ENCODE measurements around the gene LRRC46. TPM values are rescaled to one million over a fixed set of nuclear protein-coding genes. Genes with fewer than 3 reads are reported as not detected.

LRRC46 gene
- total and polyA plus RNA-seq, 2 donors (not counting 1 experiment from before 2014, with no cell fraction given) = 0.69 to 2.4 TPM

DNA sequence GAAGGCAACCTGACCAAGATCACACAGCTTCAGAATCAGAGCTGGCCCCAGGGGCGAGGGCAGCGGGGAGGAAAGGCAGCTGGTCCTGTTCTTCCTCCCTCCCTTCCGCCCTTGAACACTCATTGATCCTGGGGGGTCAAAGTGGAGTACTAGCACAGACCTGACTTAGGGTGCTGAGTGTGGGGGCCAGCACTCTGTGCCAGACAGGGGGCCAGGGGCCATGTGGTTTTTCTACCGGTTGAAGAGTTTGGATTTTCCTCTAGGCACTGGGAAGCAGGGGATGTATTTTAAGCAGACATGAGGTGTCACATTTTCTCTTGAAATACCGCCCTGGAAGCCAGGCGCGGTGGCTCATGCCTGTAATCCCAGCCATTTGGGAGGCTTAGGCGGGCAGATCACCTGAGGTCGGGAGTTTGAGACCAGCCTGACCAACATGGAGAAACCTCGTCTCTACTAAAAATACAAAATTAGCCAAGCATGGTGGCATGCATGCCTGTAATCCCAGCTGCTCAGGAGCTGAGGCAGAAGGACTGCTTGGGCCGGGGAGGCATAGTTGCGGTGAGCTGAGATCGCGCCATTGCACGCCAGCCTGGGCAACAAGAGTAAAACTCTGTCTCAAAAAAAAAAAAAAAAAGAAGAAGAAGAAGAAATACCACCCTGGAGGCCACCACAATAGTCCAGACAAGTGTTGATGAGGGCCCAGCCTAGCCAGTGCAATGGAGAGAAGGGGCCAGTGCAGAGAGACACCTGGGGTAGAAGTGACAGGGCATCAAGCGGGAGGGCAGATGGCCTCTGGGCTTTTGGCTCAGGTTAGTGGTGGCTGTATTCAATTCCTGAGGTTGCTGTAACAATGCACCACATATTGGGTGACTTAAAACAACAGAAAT, 25.2 kb upstream of the LRRC46 start:
- no peak for ATAC-seq (ENCODE audit: low read depth)
- H3K36me3 ChIP-seq (replicated peaks in 1 of 2; ENCODE audit: control extremely low read depth in 1 of 2, control insufficient read depth in 1 of 2, extremely low read depth in 1 of 2, insufficient read depth in 2 of 2, low read length in 1 of 2) = peaks cover 0 to 31% of the 10 kb centered on the region in 2 experiments
- no peak overlapping the region for H3K27ac ChIP-seq (ENCODE audit: low read length in 2 of 2)
- H3K9ac ChIP-seq (ENCODE audit: low read length) = no peak overlapping the region
- Mint-ChIP-seq H3K4me3 (no peak overlapping the region), H3K27ac (no peak overlapping the region), H3K4me1 (peaks cover 1% of the 10 kb centered on the region), H3K27me3 (no peaks in the 10 kb centered on the region), H3K9me3 (ENCODE audit: insufficient read depth) (no peaks in the 10 kb centered on the region)
- no peaks in the 10 kb centered on the region for H3K9me3 ChIP-seq (ENCODE audit: control extremely low read depth in 1 of 3, control insufficient read depth in 2 of 3, insufficient read depth in 1 of 3, low read length in 2 of 3)
- no peaks in the 10 kb centered on the region for H3K79me2 ChIP-seq (ENCODE audit: control insufficient read depth, insufficient read depth, low read length)
- no peak for DNase-seq
- ChIA-PET CTCF (no interaction called here), POLR2A (no interaction called here)
- peaks cover 0 to 4% (median 0%) of the 10 kb centered on the region in 4 experiments for H3K27me3 ChIP-seq (replicated peaks in 1 of 4; ENCODE audit: control extremely low read depth in 1 of 4, control insufficient read depth in 3 of 4, insufficient read depth in 4 of 4, low read length in 3 of 4)
- no peaks in the 10 kb centered on the region for H3K4me1 ChIP-seq (ENCODE audit: control insufficient read depth in 2 of 2, insufficient read depth in 2 of 2, low read length in 2 of 2)
- H2AFZ ChIP-seq (ENCODE audit: insufficient read depth, low read depth, low read length, poor library complexity, severe bottlenecking) = no peak overlapping the region
- H3K4me2 ChIP-seq (replicated peaks; ENCODE audit: low read depth, low read length, poor library complexity, severe bottlenecking) = no peak overlapping the region
- 82% methylated on average over 13 of the region's 16 CpGs for WGBS (ENCODE audit: insufficient coverage)
- no peak for TF ChIP-seq EZH2 (IDR thresholded peaks at IDR 0.05; ENCODE audit: borderline replicate concordance, insufficient read depth, low read depth, low read length, poor library complexity, severe bottlenecking)
- TF ChIP-seq, protein P1, sequence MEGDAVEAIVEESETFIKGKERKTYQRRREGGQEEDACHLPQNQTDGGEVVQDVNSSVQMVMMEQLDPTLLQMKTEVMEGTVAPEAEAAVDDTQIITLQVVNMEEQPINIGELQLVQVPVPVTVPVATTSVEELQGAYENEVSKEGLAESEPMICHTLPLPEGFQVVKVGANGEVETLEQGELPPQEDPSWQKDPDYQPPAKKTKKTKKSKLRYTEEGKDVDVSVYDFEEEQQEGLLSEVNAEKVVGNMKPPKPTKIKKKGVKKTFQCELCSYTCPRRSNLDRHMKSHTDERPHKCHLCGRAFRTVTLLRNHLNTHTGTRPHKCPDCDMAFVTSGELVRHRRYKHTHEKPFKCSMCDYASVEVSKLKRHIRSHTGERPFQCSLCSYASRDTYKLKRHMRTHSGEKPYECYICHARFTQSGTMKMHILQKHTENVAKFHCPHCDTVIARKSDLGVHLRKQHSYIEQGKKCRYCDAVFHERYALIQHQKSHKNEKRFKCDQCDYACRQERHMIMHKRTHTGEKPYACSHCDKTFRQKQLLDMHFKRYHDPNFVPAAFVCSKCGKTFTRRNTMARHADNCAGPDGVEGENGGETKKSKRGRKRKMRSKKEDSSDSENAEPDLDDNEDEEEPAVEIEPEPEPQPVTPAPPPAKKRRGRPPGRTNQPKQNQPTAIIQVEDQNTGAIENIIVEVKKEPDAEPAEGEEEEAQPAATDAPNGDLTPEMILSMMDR (IDR thresholded peaks at IDR 0.05) = no peak
- intact Hi-C loops (cut with micrococcal nuclease) = loop anchor here (10.0 kb wide), 1 partner anchor 111 kb away; the partner anchor contains the start of gene TBKBP1
- H4K20me1 ChIP-seq (ENCODE audit: control insufficient read depth, insufficient read depth, low read length, poor library complexity, severe bottlenecking) = no peaks in the 10 kb centered on the region
- H3K4me3 ChIP-seq (ENCODE audit: control extremely low read depth in 1 of 5, extremely low read depth in 1 of 5, insufficient read depth in 1 of 5, low read depth in 2 of 5, low read length in 4 of 5) = no peak overlapping the region

DNA sequence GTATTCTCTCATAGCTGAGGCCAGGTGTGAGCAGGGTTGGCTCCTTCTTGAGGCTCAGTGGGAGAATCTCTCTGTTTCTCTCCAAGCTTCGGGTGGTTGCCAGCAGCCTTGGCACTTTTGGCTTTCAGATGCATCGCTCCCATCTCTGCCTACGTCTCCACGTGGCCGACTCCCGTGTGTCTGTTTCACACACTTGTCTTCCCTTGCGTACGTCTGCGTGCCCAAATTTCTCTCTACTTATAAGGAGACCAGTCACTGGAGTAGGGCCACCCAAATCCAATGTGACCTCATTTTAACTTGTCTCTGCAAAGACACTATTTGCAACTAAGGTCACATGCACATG, 24.6 kb upstream of the LRRC46 start:
- DNase-seq = no peak
- POLR2A ChIA-PET = no interaction called here
- CTCF ChIA-PET = interaction anchor here (0.6 kb wide), 1 partner anchor 91 kb away, joined by 3 read pairs; no protein-coding TSS in a partner anchor

More for the DNA sequence above, 24.6 kb upstream of the LRRC46 start:
- Histone ChIP-seq H3K36me3 (replicated peaks in 1 of 2; ENCODE audit: control extremely low read depth in 1 of 2, control insufficient read depth in 1 of 2, extremely low read depth in 1 of 2, insufficient read depth in 2 of 2, low read length in 1 of 2) (peaks cover 0 to 36% of the 10 kb centered on the region in 2 experiments), H2AFZ (ENCODE audit: insufficient read depth, low read depth, low read length, poor library complexity, severe bottlenecking) (no peak overlapping the region), H3K9me3 (ENCODE audit: control extremely low read depth in 1 of 3, control insufficient read depth in 2 of 3, insufficient read depth in 1 of 3, low read length in 2 of 3) (no peaks in the 10 kb centered on the region), H3K9ac (ENCODE audit: low read length) (no peak overlapping the region), H3K4me2 (replicated peaks; ENCODE audit: low read depth, low read length, poor library complexity, severe bottlenecking) (no peak overlapping the region), H3K27me3 (replicated peaks in 1 of 4; ENCODE audit: control extremely low read depth in 1 of 4, control insufficient read depth in 3 of 4, insufficient read depth in 4 of 4, low read length in 3 of 4) (peaks cover 0 to 4% (median 0%) of the 10 kb centered on the region in 4 experiments), H3K79me2 (ENCODE audit: control insufficient read depth, insufficient read depth, low read length) (no peaks in the 10 kb centered on the region), H3K4me1 (ENCODE audit: control insufficient read depth in 2 of 2, insufficient read depth in 2 of 2, low read length in 2 of 2) (no peaks in the 10 kb centered on the region), H3K27ac (ENCODE audit: low read length in 2 of 2) (no peak overlapping the region), H3K4me3 (ENCODE audit: control extremely low read depth in 1 of 5, extremely low read depth in 1 of 5, insufficient read depth in 1 of 5, low read depth in 2 of 5, low read length in 4 of 5) (no peak overlapping the region), H4K20me1 (ENCODE audit: control insufficient read depth, insufficient read depth, low read length, poor library complexity, severe bottlenecking) (no peaks in the 10 kb centered on the region)
- no peaks in the 10 kb centered on the region for H3K27me3 Mint-ChIP-seq
- no peak overlapping the region for H3K4me3 Mint-ChIP-seq
- H3K27ac Mint-ChIP-seq = no peak overlapping the region
- H3K4me1 Mint-ChIP-seq = peaks cover 1% of the 10 kb centered on the region
- TF ChIP-seq, protein P1 (IDR thresholded peaks at IDR 0.05) = no peak
- TF ChIP-seq EZH2 (IDR thresholded peaks at IDR 0.05; ENCODE audit: borderline replicate concordance, insufficient read depth, low read depth, low read length, poor library complexity, severe bottlenecking) = no peak
- WGBS (ENCODE audit: insufficient coverage) = 89% methylated on average over 9 of the region's 9 CpGs
- ATAC-seq (ENCODE audit: low read depth) = no peak
- intact Hi-C loops (cut with micrococcal nuclease) = loop anchor here (10.0 kb wide), 1 partner anchor 112 kb away; the partner anchor contains the start of gene TBKBP1
- H3K9me3 Mint-ChIP-seq (ENCODE audit: insufficient read depth) = no peaks in the 10 kb centered on the region
